ENCODE data around the gene ADAMTS14. TPM values are rescaled to one million over a fixed set of nuclear protein-coding genes. Genes with fewer than 3 reads are reported as not detected.

ADAMTS14 gene
- total and polyA plus RNA-seq, 7 donors: 0.03 to 0.18 (median 0.06) TPM; not detected in 3

GRCh38 chr10:70680899-70681730 lies 8.8 kb downstream of the ADAMTS14 start:
- WGBS, 3 donors: 48 to 57% (median 49%) methylated on average over 11 of the region's 11 CpGs
- intact Hi-C loops (cut with DNase I): no loop called here
- no peak for DNase-seq
- Histone ChIP-seq H3K4me3 (no peak overlapping the region), H3K9me3 (no peaks in the 10 kb centered on the region), H3K27ac (no peak overlapping the region), H3K4me1 (no peaks in the 10 kb centered on the region), H3K36me3 (ENCODE audit: insufficient read depth in 1 of 2, low read depth in 1 of 2) (no peaks in the 10 kb centered on the region), H3K27me3 (ENCODE audit: insufficient read depth in 3 of 3, low read length in 2 of 3) (peaks cover 0 to 3% (median 0%) of the 10 kb centered on the region in 3 donors)
- no peak for TF ChIP-seq CTCF (IDR thresholded peaks at IDR 0.05)
- no peak for ATAC-seq

GRCh38 chr10:70681731-70682005 lies 9.4 kb downstream of the ADAMTS14 start:
- intact Hi-C loops (cut with DNase I): no loop called here
- Histone ChIP-seq H3K27me3 (ENCODE audit: insufficient read depth in 3 of 3, low read length in 2 of 3) (peaks cover 0 to 3% (median 0%) of the 10 kb centered on the region in 3 donors), H3K9me3 (no peaks in the 10 kb centered on the region), H3K36me3 (ENCODE audit: insufficient read depth in 1 of 2, low read depth in 1 of 2) (no peaks in the 10 kb centered on the region), H3K27ac (no peak overlapping the region), H3K4me1 (no peaks in the 10 kb centered on the region), H3K4me3 (no peak overlapping the region)
- 50 to 94% (median 92%) methylated on average over 2 of the region's 2 CpGs for WGBS, 3 donors
- ATAC-seq: no peak
- no peak for TF ChIP-seq CTCF (IDR thresholded peaks at IDR 0.05)
- DNase-seq: no peak

GRCh38 chr10:70682920-70683600 lies 10.8 kb downstream of the ADAMTS14 start:
- DNase-seq (no peak), ATAC-seq (no peak)
- H3K4me3 ChIP-seq: no peak overlapping the region
- H3K27ac ChIP-seq: no peak overlapping the region
- 75 to 84% (median 81%) methylated on average over 20 of the region's 20 CpGs for WGBS, 3 donors
- H3K9me3 ChIP-seq: no peaks in the 10 kb centered on the region
- H3K36me3 ChIP-seq (ENCODE audit: insufficient read depth in 1 of 2, low read depth in 1 of 2): no peaks in the 10 kb centered on the region
- intact Hi-C loops (cut with DNase I): no loop called here
- peaks cover 0 to 3% (median 0%) of the 10 kb centered on the region in 3 donors for H3K27me3 ChIP-seq (ENCODE audit: insufficient read depth in 3 of 3, low read length in 2 of 3)
- no peak for TF ChIP-seq CTCF (IDR thresholded peaks at IDR 0.05)
- H3K4me1 ChIP-seq: no peaks in the 10 kb centered on the region

- H3K9me3 ChIP-seq: no peaks in the 10 kb centered on the region
- peaks cover 0 to 3% (median 0%) of the 10 kb centered on the region in 3 donors for H3K27me3 ChIP-seq (ENCODE audit: insufficient read depth in 3 of 3, low read length in 2 of 3)
- intact Hi-C loops (cut with DNase I): no loop called here
- ATAC-seq: no peak
- no peaks in the 10 kb centered on the region for H3K4me1 ChIP-seq
- no peak for TF ChIP-seq CTCF (IDR thresholded peaks at IDR 0.05)
- H3K27ac ChIP-seq: no peak overlapping the region
- no peak for DNase-seq
- WGBS, 3 donors: 82 to 85% (median 83%) methylated on average over 6 of the region's 6 CpGs
- no peaks in the 10 kb centered on the region for H3K36me3 ChIP-seq (ENCODE audit: insufficient read depth in 1 of 2, low read depth in 1 of 2)
- H3K4me3 ChIP-seq: no peak overlapping the region
Measured at GRCh38 chr10:70683601-70683934, 11.3 kb downstream of the ADAMTS14 start.
